HepG2 (cell line): Measurements from ENCODE around the gene TUBG2. TPM values are rescaled to one million over a fixed set of nuclear protein-coding genes. Genes with fewer than 3 reads are reported as not detected.
A peak's percentile ranks its signal among the peaks of the same experiment; 100 is the strongest.

Experiments used
- BRCA1 ChIP-seq: sonication (generic); formaldehyde crosslinking; IDR thresholded peaks from 2 replicates; pipeline ENCODE4 v1.4.0; 2020; ENCODE audit warnings: missing genetic modification reagents
- CEBPZ ChIP-seq: IDR thresholded peaks from 2 replicates; pipeline ENCODE4 v1.6.1; 2012; ENCODE audit warnings: low read length, improper control_type of control experiment
- EEA1 ChIP-seq: sonication (generic); formaldehyde crosslinking; IDR thresholded peaks from 2 replicates; pipeline ENCODE4 v1.5.1; 2020; ENCODE audit warnings: mild to moderate bottlenecking, missing genetic modification reagents, borderline replicate concordance
- MYC ChIP-seq: sonication (generic); formaldehyde crosslinking; IDR thresholded peaks from 2 replicates; pipeline ENCODE4 v1.9.0; 2021; ENCODE audit warnings: missing genetic modification reagents, borderline replicate concordance
- NFAT5 ChIP-seq: sonication (generic); formaldehyde crosslinking; IDR thresholded peaks from 2 replicates; pipeline ENCODE4 v1.4.0; 2020; ENCODE audit warnings: missing genetic modification reagents
- NFYC ChIP-seq: IDR thresholded peaks from 2 replicates; pipeline ENCODE4 v1.6.1; 2016; ENCODE audit warnings: missing genetic modification reagents, missing compliant biosample characterization
- NR2C2 ChIP-seq: sonication (generic); formaldehyde crosslinking; IDR thresholded peaks from 2 replicates; pipeline ENCODE4 v1.4.0; 2020; ENCODE audit warnings: missing genetic modification reagents, mild to moderate bottlenecking, moderate library complexity, borderline replicate concordance
- PHF20 ChIP-seq: sonication (generic); formaldehyde crosslinking; IDR thresholded peaks from 2 replicates; pipeline ENCODE4 v1.5.0; 2020; ENCODE audit warnings: mild to moderate bottlenecking, missing genetic modification reagents
- STAG1 ChIP-seq: sonication (generic); formaldehyde crosslinking; IDR thresholded peaks from 2 replicates; pipeline ENCODE4 v1.4.0; 2020; ENCODE audit warnings: missing genetic modification reagents
- THYN1 ChIP-seq: sonication (generic); formaldehyde crosslinking; IDR thresholded peaks from 2 replicates; pipeline ENCODE4 v1.8.1; 2023; ENCODE audit warnings: low read depth, mild to moderate bottlenecking, moderate library complexity, missing genetic modification reagents, borderline replicate concordance
- ZNF225 ChIP-seq: sonication (generic); formaldehyde crosslinking; IDR thresholded peaks from 2 replicates; pipeline ENCODE4 v1.4.0; 2020; ENCODE audit warnings: mild to moderate bottlenecking, missing genetic modification reagents
- ZNF24 ChIP-seq: fragments of 450-650 bp; IDR thresholded peaks from 2 replicates; pipeline ENCODE4 v1.6.1; 2017; ENCODE audit warnings: antibody characterized with exemption, mild to moderate bottlenecking
- ZNF563 ChIP-seq: sonication (generic); formaldehyde crosslinking; IDR thresholded peaks from 2 replicates; pipeline ENCODE4 v1.8.0; 2022; ENCODE audit warnings: mild to moderate bottlenecking, moderate library complexity, missing genetic modification reagents
- ZNF772 ChIP-seq: sonication (generic); formaldehyde crosslinking; IDR thresholded peaks from 2 replicates; pipeline ENCODE4 v1.5.0; 2020; ENCODE audit warnings: mild to moderate bottlenecking, missing genetic modification reagents
- polyA plus RNA-seq, 8 experiments: library from polyadenylated mRNA; depleted of rRNA in 3 of 8; stranded (reverse) in 7 of 8; unstranded in 1 of 8; fragments of >200 nt; fragmentation: Illumina TruSeq in 4 of 8; extraction: Trizol in 4 of 8; gene quantifications; 2 replicates each; pipeline versions ENCODE4 v1.2.1 to v1.2.3, GENCODE V29; 2011 to 2016; ENCODE audit warnings: low read depth in 4 of 8, missing spikeins in 1 of 8, mixed read lengths in 1 of 8; ENCODE audit not compliant: insufficient read depth in 1 of 8
- total RNA-seq, 5 experiments: library from RNA; depleted of rRNA; stranded (reverse); fragments of >200 nt; fragmentation: Illumina TruSeq; extraction: Trizol; gene quantifications; 2 replicates each; pipeline ENCODE4 v1.2.3, GENCODE V29; 2016; ENCODE audit warnings: low read depth in 1 of 5
- TF ChIP-seq, protein P1 (sequence below), 2 experiments: sonication (generic) in 1 of 2; formaldehyde crosslinking in 1 of 2; IDR thresholded peaks; 2 replicates each; pipeline versions ENCODE4 v1.4.0 to v1.6.1; 2018 to 2020; ENCODE audit warnings: missing genetic modification reagents in 2 of 2, borderline replicate concordance in 1 of 2, low read depth in 1 of 2, mild to moderate bottlenecking in 1 of 2, missing biosample characterization in 1 of 2
- TF ChIP-seq, protein P2 (sequence below): sonication (generic); formaldehyde crosslinking; IDR thresholded peaks from 2 replicates; pipeline ENCODE4 v1.5.0; 2020; ENCODE audit warnings: mild to moderate bottlenecking, missing genetic modification reagents

The TUBG2 gene
- total and polyA plus RNA-seq, 2 of the 13 experiments (the other 11 are each of a cell fraction or from before 2014, with no cell fraction given), result 16.0 to 42.3 TPM

DNA sequence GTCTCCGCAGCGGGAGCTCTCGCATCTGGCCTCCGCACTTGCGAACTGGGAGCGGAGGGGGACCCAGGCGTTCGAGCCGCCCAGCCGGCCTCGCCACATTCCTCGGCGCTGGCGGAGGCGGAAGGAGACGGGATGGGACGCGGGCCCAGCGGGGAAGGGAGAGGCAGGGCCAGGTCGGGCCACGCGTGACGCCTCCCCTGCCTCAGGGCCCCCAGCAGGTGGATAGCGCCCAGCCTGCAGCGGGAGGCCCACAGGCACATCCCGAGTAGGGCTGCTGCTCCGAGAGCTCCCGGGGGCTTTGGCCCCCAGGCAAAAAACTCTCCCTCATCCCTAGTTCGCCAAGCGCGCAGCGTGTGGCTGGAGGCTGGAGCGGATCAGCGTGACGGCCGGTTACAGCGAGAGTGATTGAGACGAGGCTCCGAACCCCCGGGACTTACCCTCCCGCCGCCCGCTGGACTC is 16.9 kb downstream of the TUBG2 start (continued):
- TF ChIP-seq NFAT5 (CRISPR knock-in tag) (0 out of 2 replicates have a peak, but pooled peaks have one; percentile 4), PHF20 (CRISPR knock-in tag) (0 out of 2 replicates have a peak, but pooled peaks have one; percentile 49), ZNF225 (0 out of 2 replicates have a peak, but pooled peaks have one; percentile 9), NFYC (CRISPR knock-in tag) (0 out of 2 replicates have a peak, but pooled peaks have one; percentile 12), MYC (peak; percentile 39), NR2C2 (CRISPR knock-in tag) (peak; percentile 15; the same call in 1 of the 2 replicates), ZNF24 (no peak), CEBPZ (no peak), THYN1 (no peak), EEA1 (CRISPR knock-in tag) (peak; percentile 80), ZNF563 (CRISPR knock-in tag) (peak; percentile 31; the same call in 1 of the 2 replicates), ZNF772 (peak; percentile 67; the same call in 1 of the 2 replicates), STAG1 (CRISPR knock-in tag) (no peak), BRCA1 (CRISPR knock-in tag) (0 out of 2 replicates have a peak, but pooled peaks have one; percentile 53)
- TF ChIP-seq, protein P1, sequence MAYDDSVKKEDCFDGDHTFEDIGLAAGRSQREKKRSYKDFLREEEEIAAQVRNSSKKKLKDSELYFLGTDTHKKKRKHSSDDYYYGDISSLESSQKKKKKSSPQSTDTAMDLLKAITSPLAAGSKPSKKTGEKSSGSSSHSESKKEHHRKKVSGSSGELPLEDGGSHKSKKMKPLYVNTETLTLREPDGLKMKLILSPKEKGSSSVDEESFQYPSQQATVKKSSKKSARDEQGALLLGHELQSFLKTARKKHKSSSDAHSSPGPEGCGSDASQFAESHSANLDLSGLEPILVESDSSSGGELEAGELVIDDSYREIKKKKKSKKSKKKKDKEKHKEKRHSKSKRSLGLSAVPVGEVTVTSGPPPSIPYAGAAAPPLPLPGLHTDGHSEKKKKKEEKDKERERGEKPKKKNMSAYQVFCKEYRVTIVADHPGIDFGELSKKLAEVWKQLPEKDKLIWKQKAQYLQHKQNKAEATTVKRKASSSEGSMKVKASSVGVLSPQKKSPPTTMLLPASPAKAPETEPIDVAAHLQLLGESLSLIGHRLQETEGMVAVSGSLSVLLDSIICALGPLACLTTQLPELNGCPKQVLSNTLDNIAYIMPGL (CRISPR knock-in tag; IDR thresholded peaks at IDR 0.05; ENCODE audit: borderline replicate concordance in 1 of 2, low read depth in 1 of 2), result no peak; a peak in 1 of 4 replicates
- TF ChIP-seq, protein P2, sequence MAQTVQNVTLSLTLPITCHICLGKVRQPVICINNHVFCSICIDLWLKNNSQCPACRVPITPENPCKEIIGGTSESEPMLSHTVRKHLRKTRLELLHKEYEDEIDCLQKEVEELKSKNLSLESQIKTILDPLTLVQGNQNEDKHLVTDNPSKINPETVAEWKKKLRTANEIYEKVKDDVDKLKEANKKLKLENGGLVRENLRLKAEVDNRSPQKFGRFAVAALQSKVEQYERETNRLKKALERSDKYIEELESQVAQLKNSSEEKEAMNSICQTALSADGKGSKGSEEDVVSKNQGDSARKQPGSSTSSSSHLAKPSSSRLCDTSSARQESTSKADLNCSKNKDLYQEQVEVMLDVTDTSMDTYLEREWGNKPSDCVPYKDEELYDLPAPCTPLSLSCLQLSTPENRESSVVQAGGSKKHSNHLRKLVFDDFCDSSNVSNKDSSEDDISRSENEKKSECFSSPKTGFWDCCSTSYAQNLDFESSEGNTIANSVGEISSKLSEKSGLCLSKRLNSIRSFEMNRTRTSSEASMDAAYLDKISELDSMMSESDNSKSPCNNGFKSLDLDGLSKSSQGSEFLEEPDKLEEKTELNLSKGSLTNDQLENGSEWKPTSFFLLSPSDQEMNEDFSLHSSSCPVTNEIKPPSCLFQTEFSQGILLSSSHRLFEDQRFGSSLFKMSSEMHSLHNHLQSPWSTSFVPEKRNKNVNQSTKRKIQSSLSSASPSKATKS (CRISPR knock-in tag), result no peak
